ENCODE data around the gene CCR7.
"Not testable (repeated sequence)": the region's sequence is repeated elsewhere in the genome, so short reads cannot be mapped to it uniquely, and the experiment has no call there.

Gene CCR7

DNA sequence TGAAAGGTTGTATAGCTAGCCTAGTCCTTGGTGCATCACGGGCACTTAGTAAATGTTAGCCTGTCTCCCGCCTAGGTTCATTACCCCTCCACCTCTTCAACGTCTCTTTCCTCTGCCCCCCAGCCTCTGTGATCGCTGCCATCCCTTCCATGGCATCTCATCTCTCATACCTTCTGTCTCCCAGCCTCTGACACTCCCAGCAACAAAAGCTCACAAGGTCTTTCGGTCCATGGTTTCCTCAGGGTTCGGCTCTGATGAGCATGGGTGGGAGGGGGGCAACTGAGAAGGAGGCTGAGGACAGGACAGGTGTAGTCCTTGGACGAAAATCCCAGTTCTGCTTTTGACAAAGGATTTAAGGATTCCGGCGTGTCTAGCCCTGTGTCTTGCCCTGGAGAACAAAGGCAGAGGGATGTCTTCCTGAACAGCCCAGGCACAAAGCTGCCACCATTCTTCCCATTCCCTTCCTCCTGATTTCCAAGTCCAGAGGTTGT lies 16.7 kb downstream of the CCR7 start:
- DNase-seq = no peak

DNA sequence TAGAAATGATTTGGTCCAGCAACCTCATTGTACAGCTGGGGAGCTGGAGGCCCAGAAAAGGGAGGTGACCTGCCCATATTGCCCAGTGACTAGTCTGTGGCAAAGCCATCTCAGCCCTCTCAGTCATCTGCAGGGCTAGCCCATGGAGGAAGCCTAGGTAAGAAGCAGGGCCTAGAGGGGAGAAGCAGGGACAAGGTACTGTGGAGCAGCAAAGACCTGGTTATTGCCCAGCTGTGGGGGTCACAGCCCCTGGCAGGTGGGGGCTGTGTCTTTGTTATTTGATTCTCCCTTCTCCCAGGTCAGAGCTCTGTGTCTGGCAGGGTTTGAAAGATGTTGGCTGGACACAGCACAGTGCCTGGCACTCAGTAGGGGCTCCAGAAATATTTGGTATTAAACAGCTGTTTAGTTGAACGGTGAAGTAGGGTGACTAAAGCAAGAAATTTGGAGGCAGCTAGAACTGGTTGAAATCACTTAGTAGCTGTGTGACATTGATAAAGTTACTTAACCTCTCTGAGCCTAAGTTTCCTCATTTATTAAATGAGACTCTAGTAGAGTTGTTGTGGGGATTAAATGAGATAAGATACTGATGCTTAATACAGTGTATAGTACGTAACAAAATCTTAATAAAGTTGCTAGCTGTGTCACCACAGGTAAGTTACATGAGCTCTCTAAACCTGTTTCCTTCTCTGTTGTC lies 17.3 kb downstream of the CCR7 start:
- DNase-seq = no peak

DNA sequence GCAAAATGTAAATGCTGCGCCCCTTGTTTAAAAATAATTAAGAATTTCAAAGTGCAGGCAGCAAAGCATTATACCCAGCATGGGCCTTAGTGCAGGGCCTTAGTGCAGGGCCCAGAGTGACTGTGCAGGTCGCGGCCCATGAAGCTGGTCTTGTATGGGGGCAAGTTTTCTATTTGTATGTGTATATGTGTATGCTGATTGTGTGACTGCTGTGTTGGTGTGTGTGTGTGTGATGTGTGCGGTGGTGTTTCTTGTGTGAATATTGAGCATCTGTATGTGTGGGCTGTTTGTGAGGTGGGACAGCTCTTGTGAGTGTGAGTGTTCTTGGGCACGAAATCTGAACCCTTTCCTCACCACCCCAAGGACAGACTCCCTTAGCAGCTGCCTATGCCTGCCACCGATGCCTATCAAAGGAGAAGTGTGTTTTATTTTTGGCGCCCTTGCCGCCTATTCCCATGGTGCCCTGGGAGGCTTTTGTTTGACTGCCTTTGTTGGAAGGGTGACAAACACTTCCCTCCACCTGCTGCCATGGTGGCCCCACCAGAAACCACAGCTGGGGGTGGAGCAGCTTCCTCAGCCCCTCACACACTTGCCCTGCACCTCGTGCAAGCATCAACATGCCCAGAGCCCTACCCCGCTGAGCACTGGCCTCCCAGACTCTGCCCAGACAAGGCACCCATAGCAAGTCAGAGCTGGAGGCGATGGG lies 18.0 kb downstream of the CCR7 start:
- DNase-seq = peak; percentile 70

- DNase-seq = not testable (repeated sequence)
Observed at GRCh38 chr17:40546497-40546896, 18.8 kb downstream of the CCR7 start.

- DNase-seq = no peak
Observed at GRCh38 chr17:40545660-40546059, 19.6 kb downstream of the CCR7 start.

- peak; percentile 52 for DNase-seq
Observed at GRCh38 chr17:40542558-40543411, 22.5 kb downstream of the CCR7 start.

DNA sequence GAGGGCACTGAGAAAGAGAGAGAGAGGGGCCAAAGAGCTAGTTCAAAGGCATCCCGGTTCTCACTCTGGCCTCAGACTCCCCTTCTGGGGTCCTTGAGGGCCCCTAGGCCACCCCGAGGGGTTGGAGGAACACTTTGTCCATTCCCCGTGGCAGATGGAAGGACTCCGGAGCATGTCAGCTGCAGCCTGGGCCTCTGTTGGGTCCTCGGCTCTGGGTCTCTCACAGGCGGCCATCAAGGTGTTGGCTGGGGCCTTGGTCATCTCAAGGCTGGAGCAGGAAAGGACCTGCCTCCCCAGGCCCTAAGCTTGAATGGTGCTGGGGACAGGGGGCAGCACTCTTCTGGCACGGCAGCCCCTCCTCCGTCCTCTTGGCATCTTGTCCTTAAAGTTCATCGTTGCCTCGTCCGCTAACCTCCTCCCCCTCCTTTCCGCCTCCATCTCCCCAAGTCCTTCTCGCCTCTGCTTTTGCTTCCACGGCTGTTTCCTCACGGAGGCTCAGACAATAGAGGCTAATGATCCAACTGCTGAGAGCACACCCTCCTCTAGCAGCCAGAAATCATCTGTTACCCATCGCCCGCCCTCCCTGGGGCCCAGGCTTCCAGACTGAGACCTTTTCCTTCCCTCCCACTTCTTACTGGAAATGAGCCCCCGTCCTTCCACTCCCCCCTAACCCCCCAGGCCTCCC lies 23.3 kb downstream of the CCR7 start:
- no peak for DNase-seq

- DNase-seq = peak; percentile 87
Observed at GRCh38 chr17:40541060-40541872, 24.0 kb downstream of the CCR7 start.

DNA sequence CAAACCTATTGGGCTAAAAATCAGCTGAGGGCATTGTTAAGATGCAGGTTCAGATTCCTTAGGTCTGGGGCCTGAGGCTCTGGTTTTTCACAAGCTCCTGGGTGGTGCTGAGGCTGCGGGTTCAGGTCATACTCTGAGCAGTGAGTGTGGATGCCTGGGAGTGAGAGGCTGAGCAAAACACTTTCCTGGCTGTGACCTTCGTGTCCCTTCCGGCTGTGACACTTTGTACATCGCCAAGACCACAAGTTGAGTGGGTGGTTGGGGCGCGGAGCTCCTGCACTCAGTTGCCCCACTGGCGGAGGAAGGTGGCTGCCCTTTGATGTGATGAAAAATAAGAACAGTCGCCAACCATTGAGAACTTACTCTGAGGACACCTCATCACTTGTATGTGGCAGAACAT lies 24.8 kb downstream of the CCR7 start:
- peak; percentile 61 for DNase-seq

- DNase-seq = no peak
Observed at GRCh38 chr17:40539711-40540411, 25.4 kb downstream of the CCR7 start.

DNA sequence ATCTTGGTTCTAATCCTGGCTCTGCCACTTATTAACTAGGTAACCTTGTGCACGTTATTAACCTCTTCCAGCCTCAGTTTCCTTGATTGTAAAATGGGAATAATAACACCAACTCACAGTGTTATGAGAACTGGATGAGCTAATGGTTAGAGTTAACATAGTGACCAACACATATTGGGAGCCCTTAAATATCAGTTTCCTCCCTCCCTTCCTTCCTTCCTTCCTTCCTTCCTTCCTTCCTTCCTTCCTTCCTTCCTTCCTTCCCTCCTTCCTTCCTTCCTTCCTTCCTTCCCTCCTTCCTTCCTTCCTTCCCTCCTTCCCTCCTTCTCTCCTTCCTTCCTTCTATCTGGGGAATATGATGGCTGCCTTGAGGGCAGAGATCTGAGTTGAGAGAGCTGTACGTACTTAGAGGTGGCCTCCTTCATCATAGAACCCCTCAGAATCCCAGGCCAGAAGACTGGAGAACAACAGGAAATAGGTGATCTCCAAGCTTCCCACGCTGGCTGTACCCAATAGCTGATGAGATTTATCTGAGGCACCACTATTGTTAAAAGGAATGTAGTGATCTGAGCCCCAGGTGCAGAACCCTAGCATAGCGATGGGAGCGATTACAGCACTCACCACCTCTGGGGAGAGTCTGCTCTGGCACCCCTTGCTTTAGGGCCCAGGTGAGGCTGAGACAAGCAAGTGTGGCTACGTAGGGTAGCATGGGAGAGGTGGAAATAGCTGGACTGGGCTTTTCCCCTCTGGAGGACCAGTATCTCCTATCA lies 26.2 kb downstream of the CCR7 start:
- no peak for DNase-seq

GRCh38 chr17:40538019-40538935 lies 27.0 kb downstream of the CCR7 start:
- DNase-seq = no peak

GRCh38 chr17:40536295-40537171 lies 28.7 kb downstream of the CCR7 start:
- DNase-seq = no peak

DNA sequence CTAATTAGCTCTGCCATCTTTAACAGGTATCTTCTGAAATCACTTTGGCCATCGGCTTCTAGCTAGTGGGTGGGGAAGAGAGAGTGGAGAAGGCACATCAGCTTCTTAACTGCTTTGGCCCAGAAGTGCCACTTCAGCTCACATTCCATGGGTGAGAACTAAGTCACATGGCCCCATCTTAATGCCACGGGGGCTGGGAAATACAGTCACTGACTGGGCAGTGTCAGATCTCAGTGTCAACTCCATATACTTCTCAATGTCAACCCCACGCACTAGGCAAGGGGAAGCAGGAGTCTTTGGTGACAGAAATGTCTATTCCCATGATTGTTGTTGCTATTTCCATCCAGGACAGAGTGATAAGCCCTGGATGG lies 29.4 kb downstream of the CCR7 start:
- no peak for DNase-seq

- no peak for DNase-seq
Observed at GRCh38 chr17:40535438-40535837, 29.8 kb downstream of the CCR7 start.

- DNase-seq = no peak
Observed at GRCh38 chr17:40534371-40535189, 30.7 kb downstream of the CCR7 start.

GRCh38 chr17:40533896-40534295 lies 31.4 kb downstream of the CCR7 start:
- no peak for DNase-seq

Data from central memory CD4-positive, alpha-beta T cell (primary cell).